GM21717 (cell line): Measurements from ENCODE around the gene GLS2.
"Not testable (repeated sequence)": the region's sequence is repeated elsewhere in the genome, so short reads cannot be mapped to it uniquely, and the experiment has no call there.

Experiments
- ATAC-seq: cut with Tn5 transposase; IDR thresholded peaks from one replicate; pipeline ENCODE4 v1.9.1; 2021; ENCODE audit warnings: mild to moderate bottlenecking, moderate library complexity; ENCODE audit not compliant: unreplicated experiment

Gene GLS2

GRCh38 chr12:56488041-56488955, at the start of gene GLS2:
Gene GLS2, minus strand, starts transcription at chr12:56488161. Its CDS starts 43 bp downstream, at chr12:56488118.
- peak; percentile 90 for ATAC-seq

GRCh38 chr12:56537546-56537945, 49.6 kb upstream of the GLS2 start:
- no peak for ATAC-seq

DNA sequence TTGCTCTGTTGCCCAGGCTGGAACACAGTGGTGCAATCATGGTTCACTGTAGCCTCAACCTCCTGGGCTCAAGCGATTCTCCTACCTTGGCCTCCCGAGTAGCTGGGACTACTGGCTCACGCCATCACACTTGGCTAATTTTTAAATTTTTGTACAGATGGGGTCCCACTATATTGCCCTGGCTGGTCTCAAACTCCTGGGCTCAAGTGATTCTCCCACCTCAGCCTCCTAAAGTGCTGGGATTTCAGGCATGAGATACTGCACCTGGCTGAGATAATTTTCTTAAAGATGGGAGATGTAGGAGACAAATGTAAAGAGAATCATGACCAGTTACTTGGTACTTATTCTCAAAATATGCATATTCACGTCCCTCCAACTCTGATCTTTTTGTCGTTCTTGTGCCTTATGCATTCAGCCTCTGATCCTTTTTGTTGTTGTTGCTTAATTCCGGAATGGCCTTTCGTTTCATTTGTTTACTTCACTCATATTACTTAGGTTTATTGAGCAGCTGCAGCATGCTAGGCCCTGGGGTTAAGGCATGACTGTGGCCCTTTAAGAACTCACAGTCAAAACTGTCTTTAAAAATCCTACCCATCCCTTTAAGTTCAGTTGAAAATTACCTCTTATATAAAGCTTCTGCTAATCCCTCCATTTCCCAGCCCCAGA, 42.6 kb upstream of the GLS2 start:
- ATAC-seq = no peak

- no peak for ATAC-seq
These were observed 41.7 kb upstream of the GLS2 start for GRCh38 chr12:56529656-56530055.

DNA sequence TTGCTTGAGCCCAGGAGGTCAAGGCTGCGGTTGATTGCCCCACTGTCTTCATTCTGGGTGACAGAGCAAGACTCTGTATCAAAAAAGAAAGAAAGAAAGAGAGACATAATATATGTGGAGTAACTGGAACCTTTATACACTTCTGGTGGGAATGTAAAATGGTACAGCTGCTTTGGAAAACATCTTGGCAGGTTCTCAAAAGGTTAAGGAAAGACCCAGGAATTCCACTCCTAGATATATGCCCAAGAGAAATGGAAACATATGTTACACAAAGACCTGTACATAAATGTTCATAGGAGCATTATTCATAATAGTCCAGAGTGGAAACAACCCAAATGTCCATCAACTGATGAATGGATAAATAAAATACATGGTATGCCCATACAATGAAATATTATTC, 40.9 kb upstream of the GLS2 start:
- no peak for ATAC-seq

- no peak for ATAC-seq
These were observed 34.6 kb upstream of the GLS2 start for GRCh38 chr12:56522411-56523193.

- ATAC-seq = no peak
These were observed 33.8 kb upstream of the GLS2 start, which contains the start of gene RBMS2 for GRCh38 chr12:56521590-56522371. Gene RBMS2, plus strand, starts transcription at chr12:56521820. Its CDS starts 204 bp downstream, at chr12:56522024.

GRCh38 chr12:56521209-56521589, 33.2 kb upstream of the GLS2 start:
- no peak for ATAC-seq

- ATAC-seq = no peak
These were observed 32.5 kb upstream of the GLS2 start for GRCh38 chr12:56520506-56520905.

- ATAC-seq = no peak
These were observed 32.1 kb upstream of the GLS2 start for GRCh38 chr12:56520048-56520447.

- ATAC-seq = no peak
These were observed 30.6 kb upstream of the GLS2 start for GRCh38 chr12:56518570-56518969.

GRCh38 chr12:56517854-56518253, 29.9 kb upstream of the GLS2 start:
- ATAC-seq = no peak

DNA sequence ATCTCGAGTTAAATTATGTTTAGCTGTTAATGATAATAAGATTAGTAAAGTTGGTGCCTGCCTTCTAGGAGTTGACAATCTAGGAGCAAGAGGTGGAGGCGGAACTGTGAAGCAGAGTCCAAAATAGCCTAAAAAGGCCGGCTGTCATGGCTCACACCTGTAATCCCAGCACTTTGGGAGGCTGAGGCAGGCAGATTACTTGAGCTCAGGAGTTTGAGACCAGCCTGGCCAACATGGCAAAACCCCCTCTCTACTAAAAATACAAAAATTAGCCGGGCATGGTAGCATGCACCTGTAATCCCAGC, 26.0 kb upstream of the GLS2 start:
- ATAC-seq = not testable (repeated sequence)

DNA sequence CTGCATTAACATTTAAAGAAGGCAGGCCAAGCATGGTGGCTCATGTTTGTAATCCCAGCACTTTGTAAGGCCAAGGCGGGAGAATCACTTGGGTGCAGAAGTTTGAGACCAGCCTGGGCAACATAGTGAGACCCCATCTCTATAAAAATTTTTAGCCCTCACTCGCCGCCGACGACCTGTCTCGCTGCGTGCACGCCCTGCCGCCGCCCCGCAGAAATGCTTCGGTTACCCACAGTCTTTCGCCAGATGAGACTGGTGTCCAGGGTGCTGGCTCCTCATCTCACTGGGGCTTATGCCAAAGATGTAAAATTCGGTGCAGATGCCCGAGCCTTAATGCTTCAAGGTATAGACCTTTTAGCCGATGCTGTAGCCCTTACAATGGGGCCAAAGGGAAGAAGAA, 22.8 kb upstream of the GLS2 start:
- ATAC-seq = no peak

GRCh38 chr12:56499879-56500278, 11.9 kb upstream of the GLS2 start:
- not testable (repeated sequence) for ATAC-seq

DNA sequence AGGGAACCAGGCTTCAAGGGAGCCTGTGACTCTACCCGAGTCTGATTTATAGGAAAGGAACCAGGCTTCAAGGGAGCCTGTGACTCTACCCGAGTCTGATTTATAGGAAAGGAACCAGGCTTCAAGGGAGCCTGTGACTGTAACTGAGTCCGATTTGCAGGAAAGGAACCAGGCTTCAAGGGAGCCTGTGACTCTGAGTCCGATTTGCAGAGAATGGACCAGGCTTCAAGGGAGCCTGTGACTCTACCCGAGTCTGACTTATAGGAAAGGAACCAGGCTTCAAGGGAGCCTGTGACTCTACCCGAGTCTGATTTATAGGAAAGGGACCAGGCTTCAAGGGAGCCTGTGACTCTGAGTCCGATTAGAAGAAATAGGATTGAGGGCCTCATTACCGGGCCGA, 11.5 kb upstream of the GLS2 start:
- not testable (repeated sequence) for ATAC-seq

GRCh38 chr12:56498126-56498902, 10.4 kb upstream of the GLS2 start:
- ATAC-seq = not testable (repeated sequence)

- ATAC-seq = not testable (repeated sequence)
These were observed 8.7 kb upstream of the GLS2 start for GRCh38 chr12:56496704-56497103.

- not testable (repeated sequence) for ATAC-seq
These were observed 6.5 kb upstream of the GLS2 start for GRCh38 chr12:56494481-56494880.

- ATAC-seq = not testable (repeated sequence)
These were observed 6.1 kb upstream of the GLS2 start for GRCh38 chr12:56494106-56494415.
